Measurements from ENCODE around the gene BIVM. TPM values are rescaled to one million over a fixed set of nuclear protein-coding genes. Genes with fewer than 3 reads are reported as not detected.
A peak's percentile ranks its signal among the peaks of the same experiment; 100 is the strongest.

BIVM gene
- total and polyA plus RNA-seq, 2 of the 4 experiments (the other 2 are of a cell fraction): 7.2 to 12.2 TPM

DNA sequence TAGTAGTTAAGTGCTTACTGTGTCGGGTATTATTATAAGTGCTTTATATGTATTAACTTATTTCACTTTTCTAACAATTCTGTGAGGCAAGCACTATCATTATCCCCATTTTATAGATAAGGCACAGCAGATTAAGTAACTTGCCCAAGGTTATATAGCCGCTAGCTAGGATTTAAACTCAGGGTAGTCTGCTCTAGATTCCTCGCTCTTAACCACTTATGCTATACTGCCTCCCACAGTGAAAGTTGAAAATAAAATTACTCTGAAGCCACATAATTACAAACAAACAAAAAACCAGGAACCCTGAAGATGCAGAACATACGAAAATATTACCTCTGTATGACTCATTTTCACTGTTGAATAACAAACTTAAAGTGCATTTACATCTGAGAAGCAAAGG, 29.2 kb upstream of the BIVM start:
- H3K4me2 ChIP-seq (ENCODE audit: low read depth, low read length): no peak overlapping the region
- H3K23ac ChIP-seq (ENCODE audit: low read depth, low read length): no peak overlapping the region
- H3K27ac ChIP-seq (ENCODE audit: insufficient read depth, low read length): no peak overlapping the region
- no peak overlapping the region for H2BK20ac ChIP-seq (ENCODE audit: low read depth, low read length)
- H2BK5ac ChIP-seq (ENCODE audit: low read depth, low read length, poor library complexity, severe bottlenecking): no peak overlapping the region
- no TSS peak for BruUV-seq (replicated peaks)
- TF ChIP-seq RAD21 (IDR thresholded peaks at IDR 0.05; ENCODE audit: low read length) (peak; percentile 18; the same call in 1 of the 2 replicates), CEBPB (IDR thresholded peaks at IDR 0.05; ENCODE audit: low read depth, low read length) (no peak), FOS (IDR thresholded peaks at IDR 0.05; ENCODE audit: low read depth, low read length) (no peak), CHD1 (IDR thresholded peaks at IDR 0.05; ENCODE audit: low read depth, low read length) (no peak)
- TF ChIP-seq, protein P1, sequence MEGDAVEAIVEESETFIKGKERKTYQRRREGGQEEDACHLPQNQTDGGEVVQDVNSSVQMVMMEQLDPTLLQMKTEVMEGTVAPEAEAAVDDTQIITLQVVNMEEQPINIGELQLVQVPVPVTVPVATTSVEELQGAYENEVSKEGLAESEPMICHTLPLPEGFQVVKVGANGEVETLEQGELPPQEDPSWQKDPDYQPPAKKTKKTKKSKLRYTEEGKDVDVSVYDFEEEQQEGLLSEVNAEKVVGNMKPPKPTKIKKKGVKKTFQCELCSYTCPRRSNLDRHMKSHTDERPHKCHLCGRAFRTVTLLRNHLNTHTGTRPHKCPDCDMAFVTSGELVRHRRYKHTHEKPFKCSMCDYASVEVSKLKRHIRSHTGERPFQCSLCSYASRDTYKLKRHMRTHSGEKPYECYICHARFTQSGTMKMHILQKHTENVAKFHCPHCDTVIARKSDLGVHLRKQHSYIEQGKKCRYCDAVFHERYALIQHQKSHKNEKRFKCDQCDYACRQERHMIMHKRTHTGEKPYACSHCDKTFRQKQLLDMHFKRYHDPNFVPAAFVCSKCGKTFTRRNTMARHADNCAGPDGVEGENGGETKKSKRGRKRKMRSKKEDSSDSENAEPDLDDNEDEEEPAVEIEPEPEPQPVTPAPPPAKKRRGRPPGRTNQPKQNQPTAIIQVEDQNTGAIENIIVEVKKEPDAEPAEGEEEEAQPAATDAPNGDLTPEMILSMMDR (conservative IDR thresholded peaks at IDR 0.05; ENCODE audit: low read depth, low read length): 0 out of 2 replicates have a peak, but pooled peaks have one; percentile 9
- TF ChIP-seq, protein P2, sequence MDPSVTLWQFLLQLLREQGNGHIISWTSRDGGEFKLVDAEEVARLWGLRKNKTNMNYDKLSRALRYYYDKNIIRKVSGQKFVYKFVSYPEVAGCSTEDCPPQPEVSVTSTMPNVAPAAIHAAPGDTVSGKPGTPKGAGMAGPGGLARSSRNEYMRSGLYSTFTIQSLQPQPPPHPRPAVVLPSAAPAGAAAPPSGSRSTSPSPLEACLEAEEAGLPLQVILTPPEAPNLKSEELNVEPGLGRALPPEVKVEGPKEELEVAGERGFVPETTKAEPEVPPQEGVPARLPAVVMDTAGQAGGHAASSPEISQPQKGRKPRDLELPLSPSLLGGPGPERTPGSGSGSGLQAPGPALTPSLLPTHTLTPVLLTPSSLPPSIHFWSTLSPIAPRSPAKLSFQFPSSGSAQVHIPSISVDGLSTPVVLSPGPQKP (IDR thresholded peaks at IDR 0.05; ENCODE audit: borderline replicate concordance, low read depth, low read length): no peak
- no peaks in the 10 kb centered on the region for H3K27me3 ChIP-seq (ENCODE audit: control insufficient read depth, insufficient read depth, low read length)
- H3K4me1 ChIP-seq (ENCODE audit: control insufficient read depth, insufficient read depth, low read length): peaks cover 2% of the 10 kb centered on the region; the same call in 1 of the 2 replicates
- no peak overlapping the region for H3K14ac ChIP-seq (replicated peaks; ENCODE audit: low read depth, low read length)
- no peak overlapping the region for H2BK15ac ChIP-seq (ENCODE audit: low read depth, low read length)
- no peak overlapping the region for H4K8ac ChIP-seq (ENCODE audit: low read depth in 2 of 2, low read length in 2 of 2)
- in situ Hi-C loops (cut with MboI; ENCODE audit: low sequenced_read_pairs) (no loop called here), intact Hi-C loops (cut with micrococcal nuclease) (loop anchor here (5.0 kb wide), 2 partner anchors 62 to 117 kb away; no protein-coding TSS in a partner anchor), dilution Hi-C loops (cut with HindIII; ENCODE audit: low sequenced_read_pairs, unreplicated experiment) (no loop called here)
- DNase-seq (peak; percentile 14), ATAC-seq (ENCODE audit: low read depth) (no peak)
- no peak overlapping the region for H2AK5ac ChIP-seq (ENCODE audit: low read depth, low read length)
- ChIA-PET POLR2A (ENCODE audit: unreplicated experiment) (no interaction called here), CTCF (interaction anchor here (0.6 to 1.8 kb wide), 4 partner anchors 15 to 174 kb away, joined by 3 to 6 read pairs (median 4); no protein-coding TSS in a partner anchor)
- H4K5ac ChIP-seq (ENCODE audit: low read depth, low read length): no peak overlapping the region
- H3K79me1 ChIP-seq (ENCODE audit: low read depth in 1 of 2, low read length in 2 of 2): peaks cover 13 to 26% of the 10 kb centered on the region in 2 experiments
- H2BK120ac ChIP-seq (ENCODE audit: low read depth, low read length): no peak overlapping the region
- H4K91ac ChIP-seq (ENCODE audit: insufficient read depth, low read depth, low read length): no peak overlapping the region
- no peak overlapping the region for H2AK9ac ChIP-seq (replicated peaks; ENCODE audit: low read depth, low read length, poor library complexity)
- H3K4ac ChIP-seq (ENCODE audit: low read depth, low read length): no peak overlapping the region
- H3K4me3 ChIP-seq (ENCODE audit: insufficient read depth, low read depth, low read length): no peak overlapping the region
- H3K36me3 ChIP-seq (ENCODE audit: control insufficient read depth, insufficient read depth, low read length): 0 out of 2 replicates have a peak, but pooled peaks cover 3% of the 10 kb centered on the region
- H3K9ac ChIP-seq (ENCODE audit: low read depth, low read length): no peak overlapping the region
- no peaks in the 10 kb centered on the region; the same call in 1 of the 2 replicates for H4K20me1 ChIP-seq (ENCODE audit: insufficient read depth, low read length)
- no CpG with 5 or more reads among the region's 4 CpGs for WGBS, 2 experiments (ENCODE audit: extremely low coverage in 2 of 2, insufficient read length in 1 of 2)
- H3K9me3 ChIP-seq (ENCODE audit: control insufficient read depth, insufficient read depth, low read length): no peaks in the 10 kb centered on the region
- H2AFZ ChIP-seq (replicated peaks; ENCODE audit: low read length, poor library complexity): no peak overlapping the region
- no peak overlapping the region for H3K18ac ChIP-seq (ENCODE audit: low read depth, low read length)
- peaks cover 4% of the 10 kb centered on the region; the same call in 1 of the 2 replicates for H3K9me1 ChIP-seq (ENCODE audit: insufficient read depth, low read length)
- H3K56ac ChIP-seq (ENCODE audit: extremely low read depth, insufficient read depth, low read length): no peak overlapping the region
